Glomerular visceral epithelial cell (primary cell): ENCODE measurements around the gene ZNF681.
A peak's percentile ranks its signal among the peaks of the same experiment; 100 is the strongest.
"Not testable (repeated sequence)": the region's sequence is repeated elsewhere in the genome, so short reads cannot be mapped to it uniquely, and the experiment has no call there.

ENCODE experiments used
- DNase-seq: peaks from one replicate; pipeline ENCODE4 v3.0.0-alpha.2; 2016; ENCODE audit errors: extremely low spot score

Gene ZNF681

GRCh38 chr19:23758187-23759074, at the start of gene ZNF681:
Gene ZNF681, minus strand, starts transcription at chr19:23758891. Its CDS starts 142 bp downstream, at chr19:23758749.
- peak; percentile 10 for DNase-seq

- no peak for DNase-seq
Observed at GRCh38 chr19:23804676-23805075, 46.0 kb upstream of the ZNF681 start.

DNA sequence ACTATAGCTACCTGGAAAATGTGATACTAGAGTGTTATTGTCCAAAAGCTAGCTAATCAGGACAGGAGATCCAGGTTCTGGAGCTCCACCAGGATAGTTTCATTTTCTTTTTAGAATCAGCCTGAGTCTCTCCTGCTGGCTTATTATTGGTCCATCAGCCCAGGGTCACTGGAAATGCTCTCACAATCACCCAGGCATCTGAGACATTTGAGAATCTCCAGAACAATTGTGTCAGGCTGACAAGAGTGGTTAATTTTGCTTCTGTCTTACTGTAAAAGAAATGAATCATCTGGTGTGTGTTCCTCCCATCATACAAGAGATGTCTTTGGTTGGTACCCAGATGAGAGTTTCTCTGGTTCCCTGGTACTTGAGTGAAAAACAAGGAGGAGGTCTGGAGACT, 43.6 kb upstream of the ZNF681 start:
- DNase-seq: no peak

DNA sequence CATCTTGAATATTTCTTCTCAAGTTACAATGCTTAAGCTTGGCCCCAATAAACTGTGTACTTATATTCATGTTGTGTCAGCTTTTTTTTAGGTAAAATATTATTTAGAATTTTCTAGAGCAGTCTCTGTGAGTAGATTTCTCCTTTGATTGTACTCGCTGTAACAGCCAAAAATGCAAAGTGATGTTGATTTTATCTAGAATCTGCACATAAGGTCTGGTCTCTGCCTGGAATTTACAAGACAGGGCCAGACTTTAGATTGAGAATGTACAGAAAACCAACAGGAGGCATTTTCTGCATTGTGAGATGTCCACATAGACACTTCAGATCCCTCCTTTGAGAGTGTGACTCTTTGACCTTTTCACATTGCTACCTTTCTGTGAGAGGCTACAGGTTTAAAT, 43.1 kb upstream of the ZNF681 start:
- no peak for DNase-seq

DNA sequence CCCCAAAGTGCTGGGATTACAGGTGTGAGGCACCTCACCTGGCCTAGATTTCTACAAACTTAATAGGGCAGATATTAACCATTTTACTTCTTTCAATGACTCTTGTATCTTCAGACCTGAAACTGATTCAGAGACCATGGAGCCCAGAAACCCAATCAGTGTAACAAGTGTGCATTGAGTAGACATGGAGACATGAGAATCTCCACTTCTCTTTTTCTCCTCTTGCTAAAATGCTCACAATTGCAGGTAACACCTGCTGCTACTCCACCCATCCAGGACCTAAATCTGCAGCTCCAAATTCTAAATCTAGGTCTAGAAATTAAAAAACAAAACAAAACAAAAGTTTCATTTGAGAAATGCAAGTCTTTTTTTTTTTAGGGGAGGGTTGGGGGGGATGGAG, 42.2 kb upstream of the ZNF681 start:
- DNase-seq: no peak

GRCh38 chr19:23800271-23800670, 41.6 kb upstream of the ZNF681 start:
- no peak for DNase-seq

GRCh38 chr19:23799321-23799720, 40.6 kb upstream of the ZNF681 start:
- DNase-seq: no peak

DNA sequence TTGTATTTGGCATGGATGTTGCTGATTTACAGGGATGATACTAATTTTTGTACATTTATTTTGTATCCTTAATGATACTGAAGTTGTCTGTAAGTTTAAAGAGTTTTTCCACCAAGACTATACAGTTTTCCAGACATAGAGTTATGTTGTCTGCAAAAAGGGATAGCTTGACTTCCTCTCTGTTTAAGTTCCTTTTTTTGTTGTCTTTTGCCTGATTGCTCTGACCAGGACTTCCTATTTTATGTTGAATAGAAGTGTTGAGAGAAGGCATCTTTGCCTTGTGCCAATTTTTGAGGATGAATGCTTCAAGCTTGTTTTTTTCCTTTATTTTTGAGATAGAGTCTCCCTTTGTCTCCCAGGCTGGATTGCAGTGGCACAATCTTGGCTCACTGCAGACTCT, 36.8 kb upstream of the ZNF681 start:
- no peak for DNase-seq

DNA sequence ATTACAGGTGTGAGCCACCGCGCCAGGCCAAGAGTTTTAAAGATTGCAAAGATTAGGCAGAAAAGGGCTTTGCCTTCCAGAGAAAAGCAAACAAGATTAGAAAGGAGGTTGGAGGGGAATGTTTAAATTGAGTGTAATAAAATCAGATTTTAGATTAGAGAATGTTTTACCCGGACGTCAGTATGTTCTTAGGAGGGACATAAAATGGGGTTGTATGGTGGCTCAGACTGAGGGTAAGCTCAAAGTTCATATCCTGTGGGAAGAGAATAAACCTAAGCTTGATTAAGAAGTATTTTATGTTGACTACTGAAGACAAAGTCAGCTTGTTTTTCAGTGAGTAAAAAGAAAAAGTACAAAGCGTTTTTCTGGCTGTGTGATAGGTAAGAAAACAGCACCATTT, 34.1 kb upstream of the ZNF681 start:
- no peak for DNase-seq

- no peak for DNase-seq
Observed at GRCh38 chr19:23790641-23791488, 32.2 kb upstream of the ZNF681 start.

DNA sequence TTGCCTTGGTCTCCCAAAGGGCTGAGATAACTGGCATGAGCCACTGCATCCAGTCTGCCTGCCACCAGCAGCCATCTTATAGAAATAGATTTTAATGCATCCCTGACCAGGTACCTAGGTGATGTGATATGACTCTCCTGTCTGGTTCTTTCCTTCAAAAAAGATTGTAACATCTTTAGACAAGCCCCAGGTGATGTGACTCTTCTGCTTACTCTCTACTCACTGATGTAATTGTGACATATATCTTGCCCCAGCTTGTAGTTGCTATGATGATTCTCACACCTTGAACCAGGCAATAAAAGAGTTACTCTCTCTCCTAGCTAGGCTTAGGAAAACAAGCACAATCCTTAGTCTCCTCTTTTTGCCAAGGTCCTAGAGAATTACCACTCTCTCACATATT, 30.6 kb upstream of the ZNF681 start:
- no peak for DNase-seq

- DNase-seq: no peak
Observed at GRCh38 chr19:23788411-23788810, 29.7 kb upstream of the ZNF681 start.

DNA sequence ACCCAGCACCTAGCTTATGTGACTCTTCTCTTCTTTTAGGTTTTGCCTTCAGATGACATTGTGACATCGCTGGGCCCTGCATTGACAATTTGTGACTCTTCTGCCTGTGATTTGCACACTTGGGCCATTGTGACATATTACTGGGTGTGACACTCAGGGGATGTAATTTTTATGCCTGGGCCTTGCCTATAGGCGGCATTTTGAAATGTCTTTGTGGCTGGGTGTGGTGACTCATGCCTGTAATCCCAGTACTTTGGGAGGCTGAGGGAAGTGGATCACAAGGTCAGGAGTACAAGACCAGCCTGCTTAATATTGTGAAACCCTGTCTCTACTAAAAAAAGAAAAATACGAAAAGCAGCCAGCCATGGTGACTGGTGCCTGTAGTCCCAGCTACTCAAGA, 28.4 kb upstream of the ZNF681 start:
- DNase-seq: no peak

- no peak for DNase-seq
Observed at GRCh38 chr19:23785982-23786381, 27.3 kb upstream of the ZNF681 start.

- no peak for DNase-seq
Observed at GRCh38 chr19:23784274-23784673, 25.6 kb upstream of the ZNF681 start.

- no peak for DNase-seq
Observed at GRCh38 chr19:23783636-23784035, 24.9 kb upstream of the ZNF681 start.

DNA sequence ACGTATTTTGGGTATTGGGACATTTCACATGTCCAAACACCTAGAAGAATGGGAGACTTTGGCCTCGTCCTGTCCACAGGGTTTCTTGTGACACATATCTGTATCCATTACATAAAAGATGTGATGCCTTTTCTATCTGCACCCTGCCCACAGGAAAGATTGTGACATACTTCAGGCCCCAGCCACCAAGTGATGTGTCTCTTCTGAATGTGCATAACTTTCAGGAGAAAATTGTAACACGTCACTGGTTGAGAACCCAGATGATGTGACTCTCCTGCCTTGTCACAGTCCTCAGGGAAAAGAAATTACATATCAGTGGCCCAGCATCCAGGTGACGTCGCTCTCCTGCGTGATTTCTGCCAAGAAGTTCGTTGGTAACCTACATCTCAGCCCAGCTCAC, 21.0 kb upstream of the ZNF681 start:
- no peak for DNase-seq

GRCh38 chr19:23778566-23778965, 19.9 kb upstream of the ZNF681 start:
- DNase-seq: no peak

- not testable (repeated sequence) for DNase-seq
Observed at GRCh38 chr19:23778036-23778435, 19.3 kb upstream of the ZNF681 start.

GRCh38 chr19:23777216-23777615, 18.5 kb upstream of the ZNF681 start:
- no peak for DNase-seq

- no peak for DNase-seq
Observed at GRCh38 chr19:23776507-23777205, 18.0 kb upstream of the ZNF681 start.

DNA sequence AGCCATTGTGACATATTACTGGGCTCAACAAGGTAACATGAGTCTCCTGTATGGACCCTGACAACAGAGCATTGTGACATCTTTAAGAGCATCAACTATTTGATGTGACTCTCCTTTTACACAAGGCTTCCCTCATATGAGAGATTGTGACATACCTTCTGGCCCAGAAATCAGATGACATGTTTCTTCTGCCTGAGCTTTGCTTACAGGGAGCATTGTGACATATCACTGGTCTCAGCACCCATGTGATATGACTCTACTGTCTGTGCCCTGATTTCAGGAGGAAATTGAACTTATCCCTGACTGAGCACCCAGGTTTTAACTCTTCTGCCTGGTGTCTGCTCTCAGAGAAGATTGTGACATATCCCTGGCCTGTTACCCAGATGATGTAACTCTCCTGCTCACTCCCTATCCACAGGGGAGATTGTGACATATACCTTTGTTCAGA, 15.9 kb upstream of the ZNF681 start:
- DNase-seq: no peak
